PC-9 (cell line): ENCODE measurements around the gene PRSS2. TPM values are rescaled to one million over a fixed set of nuclear protein-coding genes. Genes with fewer than 3 reads are reported as not detected.
A peak's percentile ranks its signal among the peaks of the same experiment; 100 is the strongest.
"Not testable (repeated sequence)": the region's sequence is repeated elsewhere in the genome, so short reads cannot be mapped to it uniquely, and the experiment has no call there.

Experiments
- BruUV-seq: library from RNA; stranded (reverse); fragments of 400-500 nt; replicated peaks from 2 replicates; lab custom pipeline; 2021; lab: Mats Ljungman, UMichigan
- CTCF ChIA-PET: fragments of 300-600 bp; sonication (Branson Sonifier 250); formaldehyde crosslinking; loops from one replicate; lab custom pipeline; 2022; ENCODE audit warnings: antibody characterized with exemption; lab: Charles Lee
- POLR2A ChIA-PET: fragments of 300-600 bp; sonication (Branson Sonifier 250); formaldehyde crosslinking; loops from one replicate; lab custom pipeline; 2022; ENCODE audit warnings: antibody characterized with exemption; ENCODE audit not compliant: unreplicated experiment; lab: Charles Lee
- DNase-seq, 2 experiments: peaks; one replicate each; pipeline versions ENCODE4 v3.0.0 to v3.0.0-alpha.2; 2015 to 2022; ENCODE audit warnings: mixed read lengths in 1 of 2
- H2AFZ ChIP-seq: fragments of 200-600 bp; sonication (generic); 2 replicates; pipeline ENCODE4 v1.8.1; 2017; ENCODE audit warnings: antibody characterized with exemption
- H3F3A ChIP-seq: fragments of 200-600 bp; sonication (generic); 2 replicates; pipeline ENCODE4 v1.8.1; 2017; ENCODE audit warnings: antibody characterized with exemption, mild to moderate bottlenecking, low read depth; ENCODE audit not compliant: insufficient read depth
- H3K27ac ChIP-seq: fragments of 200-600 bp; sonication (generic); 2 replicates; pipeline ENCODE4 v1.6.1; 2016; ENCODE audit warnings: mixed run types
- H3K27me3 ChIP-seq: fragments of 200-600 bp; sonication (generic); 2 replicates; pipeline ENCODE4 v1.6.1; 2016; ENCODE audit warnings: low read depth, mixed run types; ENCODE audit not compliant: insufficient read depth
- H3K36me3 ChIP-seq: fragments of 200-600 bp; sonication (generic); 2 replicates; pipeline ENCODE4 v1.6.1; 2016; ENCODE audit warnings: low read depth, mixed run types
- H3K4me1 ChIP-seq: fragments of 200-600 bp; sonication (generic); replicated peaks from 2 replicates; pipeline ENCODE4 v1.6.1; 2016; ENCODE audit warnings: mixed run types; ENCODE audit not compliant: insufficient read depth
- H3K4me2 ChIP-seq: fragments of 200-600 bp; sonication (generic); 2 replicates; pipeline ENCODE4 v1.6.1; 2017; ENCODE audit warnings: mixed run types
- H3K4me3 ChIP-seq: fragments of 200-600 bp; sonication (generic); 2 replicates; pipeline ENCODE4 v1.6.1; 2016; ENCODE audit warnings: mixed run types
- H3K79me2 ChIP-seq: fragments of 200-600 bp; sonication (generic); 2 replicates; pipeline ENCODE4 v1.6.1; 2017; ENCODE audit warnings: low read depth, mixed run types
- H3K9me2 ChIP-seq: fragments of 200-600 bp; sonication (generic); 2 replicates; pipeline ENCODE4 v1.8.1; 2017; ENCODE audit warnings: mild to moderate bottlenecking; ENCODE audit not compliant: insufficient read depth
- H3K9me3 ChIP-seq: fragments of 200-600 bp; sonication (generic); 2 replicates; pipeline ENCODE4 v1.8.1; 2016; ENCODE audit warnings: low read depth; ENCODE audit not compliant: insufficient read depth
- H4K20me1 ChIP-seq: fragments of 200-600 bp; sonication (generic); 2 replicates; pipeline ENCODE4 v1.8.1; 2017; ENCODE audit not compliant: insufficient read depth
- EZH2 ChIP-seq: fragments of 200-600 bp; sonication (generic); IDR thresholded peaks from 2 replicates; pipeline ENCODE4 v1.8.0; 2017; ENCODE audit warnings: antibody characterized with exemption, low read depth
- intact Hi-C: fragments of 100-400 bp; cut with micrococcal nuclease; formaldehyde crosslinking; loops from one replicate; pipeline ENCODE4 v1.10.0; 2022; ENCODE audit not compliant: unreplicated experiment
- total RNA-seq: library from RNA; stranded (reverse); gene quantifications from 2 replicates; pipeline ENCODE4 v1.2.3, GENCODE V29; 2021
- TF ChIP-seq, protein P1 (sequence below): fragments of 200-600 bp; sonication (generic); conservative IDR thresholded peaks from 2 replicates; pipeline ENCODE4 v1.6.1; 2017; ENCODE audit warnings: mixed run types, antibody characterized with exemption, mild to moderate bottlenecking, moderate library complexity

Gene PRSS2
- total RNA-seq, 1 experiment from 2014 or later = not detected

DNA sequence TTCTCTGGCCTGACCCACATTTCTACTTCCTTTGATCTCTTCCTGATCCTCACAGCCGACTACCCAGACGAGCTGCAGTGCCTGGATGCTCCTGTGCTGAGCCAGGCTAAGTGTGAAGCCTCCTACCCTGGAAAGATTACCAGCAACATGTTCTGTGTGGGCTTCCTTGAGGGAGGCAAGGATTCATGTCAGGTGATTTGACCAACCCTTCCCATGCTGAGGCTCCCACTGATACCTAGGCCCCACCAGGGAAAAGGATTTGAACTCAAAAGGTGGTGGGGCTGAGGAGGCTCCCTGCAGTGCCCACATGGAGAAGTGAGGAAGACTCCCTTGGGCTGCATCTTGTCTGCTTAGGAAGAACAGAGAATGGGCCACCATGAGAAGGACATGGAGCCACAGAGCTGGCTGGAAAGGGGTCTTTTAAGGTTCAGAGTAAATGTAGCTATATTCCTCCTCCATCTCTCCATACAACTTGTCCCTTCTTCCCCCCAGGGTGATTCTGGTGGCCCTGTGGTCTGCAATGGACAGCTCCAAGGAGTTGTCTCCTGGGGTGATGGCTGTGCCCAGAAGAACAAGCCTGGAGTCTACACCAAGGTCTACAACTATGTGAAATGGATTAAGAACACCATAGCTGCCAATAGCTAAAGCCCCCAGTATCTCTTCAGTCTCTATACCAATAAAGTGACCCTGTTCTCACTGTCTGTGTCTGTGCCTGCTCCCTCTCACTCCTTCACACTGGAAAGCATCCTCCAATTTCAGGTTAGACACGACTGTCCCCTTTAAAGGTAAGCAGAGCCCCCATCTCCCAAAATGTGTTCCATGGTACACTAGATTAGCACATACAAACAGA is 18.2 kb upstream of the PRSS2 start:
- Histone ChIP-seq H3K4me2 (no peak overlapping the region), H3K36me3 (no peaks in the 10 kb centered on the region), H3K9me2 (no peaks in the 10 kb centered on the region), H3K79me2 (no peaks in the 10 kb centered on the region), H2AFZ (no peak overlapping the region), H4K20me1 (no peaks in the 10 kb centered on the region), H3K4me1 (peaks cover 42% of the 10 kb centered on the region), H3K4me3 (no peak overlapping the region), H3K27ac (no peak overlapping the region), H3K9me3 (no peaks in the 10 kb centered on the region; the same call in 1 of the 2 replicates), H3F3A (no peaks in the 10 kb centered on the region), H3K27me3 (no peaks in the 10 kb centered on the region)
- TF ChIP-seq, protein P1, sequence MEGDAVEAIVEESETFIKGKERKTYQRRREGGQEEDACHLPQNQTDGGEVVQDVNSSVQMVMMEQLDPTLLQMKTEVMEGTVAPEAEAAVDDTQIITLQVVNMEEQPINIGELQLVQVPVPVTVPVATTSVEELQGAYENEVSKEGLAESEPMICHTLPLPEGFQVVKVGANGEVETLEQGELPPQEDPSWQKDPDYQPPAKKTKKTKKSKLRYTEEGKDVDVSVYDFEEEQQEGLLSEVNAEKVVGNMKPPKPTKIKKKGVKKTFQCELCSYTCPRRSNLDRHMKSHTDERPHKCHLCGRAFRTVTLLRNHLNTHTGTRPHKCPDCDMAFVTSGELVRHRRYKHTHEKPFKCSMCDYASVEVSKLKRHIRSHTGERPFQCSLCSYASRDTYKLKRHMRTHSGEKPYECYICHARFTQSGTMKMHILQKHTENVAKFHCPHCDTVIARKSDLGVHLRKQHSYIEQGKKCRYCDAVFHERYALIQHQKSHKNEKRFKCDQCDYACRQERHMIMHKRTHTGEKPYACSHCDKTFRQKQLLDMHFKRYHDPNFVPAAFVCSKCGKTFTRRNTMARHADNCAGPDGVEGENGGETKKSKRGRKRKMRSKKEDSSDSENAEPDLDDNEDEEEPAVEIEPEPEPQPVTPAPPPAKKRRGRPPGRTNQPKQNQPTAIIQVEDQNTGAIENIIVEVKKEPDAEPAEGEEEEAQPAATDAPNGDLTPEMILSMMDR = no peak
- no peak for TF ChIP-seq EZH2
- ChIA-PET CTCF (interaction anchor here (0.5 kb wide), 1 partner anchor 395 kb away, joined by 3 read pairs; no protein-coding TSS in a partner anchor), POLR2A (interaction anchor here (0.6 kb wide), 2 partner anchors 21 to 87 kb away, joined by 4 to 6 read pairs; no protein-coding TSS in a partner anchor)
- intact Hi-C loops = no loop called here
- no peak for DNase-seq
- BruUV-seq = no TSS peak

DNA sequence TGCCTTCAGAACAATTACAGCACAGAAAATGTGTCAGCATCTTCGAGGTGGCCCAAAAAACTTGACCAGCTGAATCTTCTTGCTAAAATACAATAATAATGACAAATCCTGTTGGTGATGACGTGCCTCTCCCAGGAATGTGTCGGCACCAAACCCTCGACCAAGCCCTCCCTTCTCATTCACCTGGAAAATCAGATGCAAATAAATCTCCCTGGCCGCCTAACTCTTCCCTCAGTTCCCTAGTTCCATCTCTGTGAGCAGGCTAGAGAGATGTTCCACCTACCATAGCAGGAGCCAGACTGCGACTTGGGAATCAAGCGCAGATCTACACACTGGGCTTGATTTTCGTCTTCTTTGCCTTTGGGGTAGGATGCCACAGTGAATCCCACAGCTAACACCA is 17.4 kb upstream of the PRSS2 start:
- Histone ChIP-seq H4K20me1 (no peaks in the 10 kb centered on the region), H3K9me3 (no peaks in the 10 kb centered on the region; the same call in 1 of the 2 replicates), H2AFZ (no peak overlapping the region), H3K4me2 (no peak overlapping the region), H3K4me1 (peaks cover 40% of the 10 kb centered on the region), H3K9me2 (no peaks in the 10 kb centered on the region), H3K27me3 (no peaks in the 10 kb centered on the region), H3K27ac (no peak overlapping the region), H3K4me3 (no peak overlapping the region), H3K36me3 (no peaks in the 10 kb centered on the region), H3F3A (no peaks in the 10 kb centered on the region), H3K79me2 (no peaks in the 10 kb centered on the region)
- intact Hi-C loops = no loop called here
- DNase-seq = peak; percentile 33 to 67
- ChIA-PET POLR2A (interaction anchor here (0.6 kb wide), 1 partner anchor 86 kb away, joined by 4 read pairs; no protein-coding TSS in a partner anchor), CTCF (interaction anchor here (0.5 kb wide), 1 partner anchor 395 kb away, joined by 3 read pairs; no protein-coding TSS in a partner anchor)
- no peak for TF ChIP-seq EZH2
- TF ChIP-seq, protein P1 = no peak
- no TSS peak for BruUV-seq

DNA sequence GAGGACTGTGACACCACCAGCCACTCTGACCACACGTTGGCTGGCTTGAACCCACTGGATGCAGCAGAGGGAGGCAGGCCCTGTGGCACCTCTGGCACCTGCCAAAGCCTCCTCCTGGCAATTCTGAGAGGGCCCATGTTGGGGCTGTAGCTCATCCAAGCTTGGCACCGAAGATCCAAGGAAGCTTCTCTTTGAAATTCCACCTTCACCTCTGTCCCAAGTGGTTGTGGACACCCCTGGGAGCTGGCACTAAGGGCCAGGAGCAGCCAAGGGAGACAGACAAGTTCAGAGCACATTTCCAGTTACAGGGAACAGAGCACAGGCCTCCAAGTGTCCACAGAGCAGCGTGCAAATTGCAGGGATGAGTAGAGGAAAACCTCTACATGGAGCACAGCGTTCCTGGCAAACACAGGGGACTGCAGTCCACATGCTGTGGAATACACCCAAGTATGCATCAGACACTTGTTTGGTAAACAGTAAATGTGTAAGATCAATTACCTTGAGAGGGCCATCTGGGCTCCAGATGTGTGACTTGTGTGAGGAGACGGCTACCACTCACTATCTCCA is 16.8 kb upstream of the PRSS2 start:
- BruUV-seq = TSS peak; percentile 54
- H3F3A ChIP-seq, H3K4me3 ChIP-seq, H3K27me3 ChIP-seq, CTCF ChIA-PET, H2AFZ ChIP-seq, H3K27ac ChIP-seq, H3K36me3 ChIP-seq, H3K4me2 ChIP-seq, H3K79me2 ChIP-seq, H3K9me3 ChIP-seq, intact Hi-C loops, DNase-seq, POLR2A ChIA-PET, H4K20me1 ChIP-seq, H3K9me2 ChIP-seq: not testable (repeated sequence)
- H3K4me1 ChIP-seq = peaks cover 35% of the 10 kb centered on the region
